Retina (tissue), 1 donor: ENCODE results near the gene PPP1R9A.

Experiments used
- DNase-seq: peaks from one replicate; pipeline ENCODE4 v3.0.0-alpha.2; 2016

The PPP1R9A gene

GRCh38 chr7:95267754-95268153, 360.4 kb downstream of the PPP1R9A start:
- DNase-seq, result no peak

- DNase-seq, result no peak
These were observed 362.2 kb downstream of the PPP1R9A start for GRCh38 chr7:95269640-95270039.

GRCh38 chr7:95276114-95276513, 368.7 kb downstream of the PPP1R9A start:
- no peak for DNase-seq

- no peak for DNase-seq
These were observed 372.0 kb downstream of the PPP1R9A start for GRCh38 chr7:95279417-95279816.

- DNase-seq, result no peak
These were observed 378.7 kb downstream of the PPP1R9A start for GRCh38 chr7:95286096-95286495.

- no peak for DNase-seq
These were observed 382.9 kb downstream of the PPP1R9A start for GRCh38 chr7:95290166-95290830.

- DNase-seq, result no peak
These were observed 388.0 kb downstream of the PPP1R9A start for GRCh38 chr7:95295397-95295796.

GRCh38 chr7:95296456-95296855, 389.1 kb downstream of the PPP1R9A start:
- DNase-seq, result no peak

DNA sequence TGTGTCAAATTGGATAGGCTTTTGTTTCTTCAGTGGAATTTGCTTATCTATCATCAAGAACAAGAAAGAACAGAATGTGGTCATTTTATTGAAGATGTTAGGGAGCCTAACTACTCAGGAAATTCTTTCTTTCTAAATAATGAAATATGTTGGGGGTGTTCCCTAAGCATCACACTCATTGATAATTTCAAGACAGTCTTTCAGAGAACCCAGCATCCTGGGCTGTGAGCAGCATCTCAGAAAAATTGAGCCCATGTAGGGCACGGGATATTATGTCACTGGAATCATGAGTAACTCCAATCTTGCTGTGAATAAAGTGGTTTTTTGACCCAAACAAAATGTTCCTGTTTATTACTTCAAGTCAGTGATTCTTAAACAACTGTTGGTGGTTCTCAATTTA, 389.6 kb downstream of the PPP1R9A start:
- no peak for DNase-seq

DNA sequence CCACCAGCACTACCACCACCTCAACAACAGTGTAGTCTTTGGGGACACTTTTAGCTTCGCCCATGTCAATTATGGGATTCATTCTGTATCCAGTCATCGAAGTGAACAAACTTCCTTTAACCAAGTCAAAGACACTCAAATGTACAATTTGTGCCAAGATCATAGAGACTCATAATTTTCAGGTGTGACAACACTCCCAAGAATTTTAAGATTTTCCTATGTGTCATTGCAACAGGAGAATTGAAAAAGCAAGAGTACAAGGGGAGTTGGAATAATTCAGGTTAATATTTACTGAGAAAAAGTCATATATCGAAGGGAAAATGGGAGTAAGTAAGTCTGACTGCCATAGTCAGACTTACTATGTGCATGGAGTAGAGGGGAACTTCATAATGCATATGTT, 390.7 kb downstream of the PPP1R9A start:
- DNase-seq, result no peak

GRCh38 chr7:95303013-95303905, 395.9 kb downstream of the PPP1R9A start:
- no peak for DNase-seq

- no peak for DNase-seq
These were observed 397.6 kb downstream of the PPP1R9A start for GRCh38 chr7:95304990-95305389.

GRCh38 chr7:95309951-95310350, 402.6 kb downstream of the PPP1R9A start:
- DNase-seq, result no peak

GRCh38 chr7:95311389-95311788, 404.0 kb downstream of the PPP1R9A start:
- DNase-seq, result no peak

DNA sequence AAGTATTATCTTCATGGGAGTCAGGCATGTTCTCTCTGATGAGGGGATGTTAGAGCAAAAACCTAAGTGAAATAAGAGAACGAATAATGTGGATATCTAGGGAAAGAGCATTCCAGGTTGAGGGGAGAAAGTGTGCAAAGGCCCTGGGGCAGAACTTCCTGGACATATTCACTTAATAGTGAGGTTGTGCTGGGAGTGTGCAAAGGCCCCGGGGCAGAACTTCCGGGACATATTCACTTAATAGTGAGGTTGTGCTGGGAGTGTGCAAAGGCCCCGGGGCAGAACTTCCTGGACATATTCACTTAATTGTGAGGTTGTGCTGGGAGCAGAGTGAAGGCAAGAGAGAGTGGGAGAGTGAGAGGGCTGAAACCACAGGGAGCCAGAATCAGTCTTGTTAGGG, 405.2 kb downstream of the PPP1R9A start:
- no peak for DNase-seq

GRCh38 chr7:95316588-95316987, 409.2 kb downstream of the PPP1R9A start:
- no peak for DNase-seq

- no peak for DNase-seq
These were observed 410.2 kb downstream of the PPP1R9A start for GRCh38 chr7:95317546-95317945.

DNA sequence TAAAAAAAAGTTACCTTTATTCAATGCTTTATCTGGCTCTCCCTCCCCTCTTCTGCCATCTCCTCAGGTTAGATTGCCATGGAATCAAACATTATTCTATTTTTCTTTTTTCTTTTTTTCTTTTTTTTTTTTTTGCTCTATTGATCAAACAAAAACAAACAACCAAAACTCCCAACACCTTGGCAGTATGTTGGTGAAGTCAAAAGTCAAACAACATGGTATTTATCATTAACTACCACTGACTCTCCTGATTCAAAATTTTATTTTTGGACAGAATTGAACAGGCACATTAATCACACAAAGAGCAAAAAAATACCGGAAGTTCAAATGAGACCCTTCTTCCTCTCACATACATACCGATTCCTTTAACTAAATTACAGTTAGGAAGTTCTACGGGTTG, 410.6 kb downstream of the PPP1R9A start:
- no peak for DNase-seq

GRCh38 chr7:95318501-95319100, 411.2 kb downstream of the PPP1R9A start:
- no peak for DNase-seq

DNA sequence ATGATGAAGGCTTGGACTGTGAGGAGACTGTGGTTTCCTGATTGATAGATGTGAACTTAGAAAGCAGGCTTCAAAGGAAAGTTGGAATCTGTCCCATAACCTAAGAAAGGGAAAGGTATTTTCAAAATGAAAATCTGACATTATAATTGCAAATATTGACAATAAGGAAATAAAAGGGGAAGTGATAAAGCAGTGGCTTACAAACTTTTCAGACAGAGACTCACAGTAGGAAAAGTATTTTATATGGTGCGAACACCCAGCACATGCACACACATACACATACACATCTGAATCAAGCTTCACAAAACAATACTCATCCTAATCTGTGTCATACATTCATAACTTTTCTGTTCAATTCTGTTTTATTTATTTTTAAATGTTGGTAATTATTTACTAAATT, 412.2 kb downstream of the PPP1R9A start:
- DNase-seq, result no peak

DNA sequence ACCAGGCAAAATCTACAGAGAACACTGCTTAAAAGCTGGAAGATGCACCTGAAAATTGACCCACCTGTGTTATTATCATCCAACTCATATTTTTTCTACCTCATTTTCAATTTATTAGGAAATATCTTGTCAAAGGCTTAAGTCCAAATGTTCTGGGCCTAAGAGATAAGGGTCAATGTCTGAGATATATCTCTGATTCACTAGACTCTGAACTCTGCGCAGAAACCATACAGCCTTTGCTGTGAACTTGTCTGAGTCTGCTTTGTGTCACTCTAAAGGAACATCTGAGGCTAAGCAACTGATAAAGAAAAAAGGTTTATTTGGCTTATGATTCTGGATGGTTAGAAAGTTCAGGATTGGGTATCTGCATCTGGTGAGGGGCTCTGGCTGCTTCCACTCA, 413.3 kb downstream of the PPP1R9A start:
- no peak for DNase-seq

GRCh38 chr7:95321720-95322119, 414.3 kb downstream of the PPP1R9A start:
- DNase-seq, result no peak

GRCh38 chr7:95322396-95322795, 415.0 kb downstream of the PPP1R9A start:
- no peak for DNase-seq

DNA sequence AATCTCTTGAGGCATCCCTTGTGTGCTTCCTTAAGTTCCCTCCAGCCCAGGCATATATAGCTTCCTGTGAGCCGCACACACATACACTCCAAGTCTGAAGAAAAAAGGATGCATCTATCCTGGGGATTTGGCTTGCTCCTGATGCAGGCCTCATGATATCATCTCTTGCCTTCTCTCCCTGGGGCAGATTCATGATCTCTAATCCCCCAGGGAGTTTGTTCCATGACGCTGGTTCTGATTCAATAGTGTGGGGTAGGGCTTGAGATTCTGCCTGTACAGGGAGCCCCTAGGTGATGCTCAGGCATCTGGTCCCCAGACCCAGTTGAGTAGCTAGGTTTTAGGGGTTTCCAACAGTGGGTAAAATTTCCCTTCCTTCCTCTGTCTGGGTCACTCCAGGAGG, 415.5 kb downstream of the PPP1R9A start:
- no peak for DNase-seq
